HT-29 (cell line): ENCODE results near the gene SATB1. TPM values are rescaled to one million over a fixed set of nuclear protein-coding genes. Genes with fewer than 3 reads are reported as not detected.
"Not testable (repeated sequence)": the region's sequence is repeated elsewhere in the genome, so short reads cannot be mapped to it uniquely, and the experiment has no call there.

Source experiments
- DNase-seq: peaks from one replicate; pipeline ENCODE4 v3.0.0-alpha.2; 2015; ENCODE audit warnings: low spot score
- total RNA-seq: library from RNA; depleted of rRNA; stranded (reverse); fragments of >200 nt; shearing (Covaris generic); gene quantifications from 2 replicates; pipeline ENCODE4 v1.2.3, GENCODE V29; 2014; rRNA removed

The SATB1 gene
- total RNA-seq = 12.6 and 15.1 TPM in 2 replicates

DNA sequence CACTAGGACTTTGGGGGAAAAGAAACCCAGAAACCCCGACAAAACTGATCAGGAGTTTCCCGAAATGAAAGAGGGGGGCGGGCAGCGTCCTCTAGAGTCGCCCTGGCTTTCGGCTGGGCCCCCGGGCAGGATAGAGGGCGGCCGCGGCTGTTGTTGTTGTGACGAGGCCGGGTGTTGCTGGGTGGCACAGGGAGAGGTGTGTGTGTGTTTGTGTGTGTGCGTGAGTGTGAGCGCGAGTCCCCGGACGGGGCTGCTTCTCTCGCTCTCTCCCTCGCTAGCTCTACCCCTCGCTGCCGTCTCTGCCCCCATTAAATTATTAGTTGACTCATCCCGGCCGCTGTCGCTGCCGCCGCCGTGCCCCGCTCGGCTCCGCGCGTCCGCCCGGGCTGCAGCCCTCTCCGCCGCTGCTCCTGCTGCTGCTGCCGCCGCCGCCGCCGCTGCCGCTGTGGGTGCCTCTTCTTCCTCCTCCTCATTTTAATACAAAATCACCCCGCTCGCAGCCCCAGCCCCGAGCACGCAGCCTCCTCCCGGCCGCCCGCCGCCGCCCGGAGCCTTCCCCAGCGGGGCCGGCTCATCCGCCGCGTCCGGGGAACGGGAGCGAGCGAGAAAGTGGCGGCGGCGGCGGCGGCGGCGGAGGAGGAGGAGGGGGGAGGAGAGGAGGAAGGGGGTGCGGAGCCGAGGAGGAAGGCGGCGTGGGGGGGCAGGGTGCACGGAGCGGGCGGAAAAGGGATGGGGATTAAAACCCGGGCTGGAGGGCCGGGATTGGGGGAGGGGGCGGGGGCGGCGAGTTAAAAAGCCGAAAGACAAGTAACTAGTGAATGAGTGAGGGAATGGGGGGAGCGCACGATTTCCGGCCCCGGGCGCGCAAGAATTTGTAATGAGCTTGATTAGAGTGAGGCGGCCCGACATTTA lies at the start of gene SATB1:
SATB1 (minus strand) TSS at position 611 of the 912 bp plus-strand sequence. CDS start 4,372 bp downstream, outside the sequence.
- DNase-seq = peak; percentile 49

DNA sequence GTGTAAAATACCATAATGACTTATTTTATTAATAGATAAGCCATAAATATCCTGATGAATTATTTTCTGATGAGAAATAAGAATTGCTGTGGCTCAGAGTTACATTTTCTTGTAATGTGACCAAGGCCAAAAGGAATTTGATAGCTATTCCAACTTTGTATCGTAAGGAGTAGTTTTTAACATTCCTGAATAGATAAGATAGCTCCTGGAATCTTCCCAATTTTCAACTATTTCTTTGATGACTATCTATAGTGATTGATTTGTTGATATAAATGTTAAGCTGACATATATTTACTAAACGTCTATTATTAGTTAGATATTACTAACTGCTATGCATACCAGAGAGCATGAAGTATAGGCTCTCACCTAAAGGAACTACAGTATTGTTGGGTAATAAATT lies 49.1 kb upstream of the SATB1 start:
- DNase-seq = no peak

DNA sequence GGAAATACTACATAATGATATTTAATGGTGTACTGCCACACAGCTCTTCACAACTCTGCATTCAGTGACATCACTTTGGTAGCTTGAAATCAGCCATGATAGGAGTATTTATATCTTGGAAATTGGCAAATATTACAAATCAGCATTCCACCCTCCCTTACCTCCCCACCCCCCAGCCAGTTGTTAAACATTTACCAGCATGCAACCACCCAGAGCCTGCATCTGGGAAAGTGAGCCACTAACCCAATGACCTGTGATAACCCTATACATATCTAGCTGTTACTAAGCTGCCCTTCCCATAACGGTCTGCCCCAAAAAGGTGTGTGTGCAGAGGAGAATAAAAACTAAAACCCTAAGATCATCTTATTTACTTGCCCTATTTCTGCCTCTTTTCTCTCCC lies 44.6 kb upstream of the SATB1 start:
- no peak for DNase-seq

DNA sequence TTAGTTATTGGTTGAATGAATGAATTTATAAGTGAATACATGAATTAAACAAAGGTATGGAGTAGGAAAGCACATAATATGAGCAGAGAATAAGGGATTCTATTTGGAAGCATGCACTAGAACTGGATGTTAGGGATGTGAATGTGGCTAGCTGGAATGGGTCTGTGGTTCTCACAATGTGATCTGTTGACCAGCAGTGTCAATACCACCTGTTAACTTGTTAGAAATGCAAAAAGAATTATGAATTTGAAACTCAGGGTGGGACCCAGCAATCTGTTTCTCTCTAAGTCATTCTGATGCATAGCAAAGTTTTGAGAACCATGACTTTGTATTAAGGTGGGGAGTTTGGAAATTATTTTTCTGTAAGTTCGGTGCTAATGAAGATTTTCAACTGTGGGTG lies 41.0 kb upstream of the SATB1 start:
- no peak for DNase-seq

DNA sequence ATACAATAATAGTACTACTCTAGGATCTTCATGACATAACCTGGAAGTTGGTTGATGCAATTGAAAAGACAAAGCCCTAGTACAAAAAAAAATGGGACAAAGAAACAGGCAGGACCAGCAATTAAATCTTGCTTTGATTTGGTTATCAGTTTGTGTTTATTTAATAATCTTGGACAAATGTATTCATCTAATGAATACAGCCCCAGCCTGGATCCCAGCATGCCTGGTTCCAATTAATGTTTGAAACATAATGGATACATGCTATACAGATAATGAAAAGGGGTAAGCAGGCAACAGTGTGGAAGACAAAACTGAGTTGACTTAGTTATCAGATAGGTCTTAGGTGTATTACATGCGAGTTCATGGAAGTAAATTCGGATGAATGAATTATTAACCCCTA lies 29.6 kb upstream of the SATB1 start:
- no peak for DNase-seq

DNA sequence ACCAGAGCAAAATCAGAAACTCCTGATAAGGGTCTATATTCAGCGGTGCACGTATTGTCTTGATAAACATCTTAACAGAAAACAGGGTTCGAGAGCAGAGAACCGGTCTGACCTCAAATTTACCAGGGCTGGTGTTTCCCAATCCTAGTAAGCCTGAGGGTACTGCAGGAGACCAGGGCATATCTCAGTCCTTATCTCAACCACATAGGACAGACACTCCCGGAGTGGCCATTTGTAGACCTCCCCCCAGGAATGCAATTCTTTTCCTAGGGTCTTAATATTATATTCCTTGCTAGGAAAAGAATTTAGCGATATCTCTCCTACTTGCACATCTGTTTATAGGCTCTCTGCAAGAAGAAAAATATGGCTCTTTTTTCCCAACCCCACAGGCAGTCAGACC lies 24.5 kb upstream of the SATB1 start:
- not testable (repeated sequence) for DNase-seq

DNA sequence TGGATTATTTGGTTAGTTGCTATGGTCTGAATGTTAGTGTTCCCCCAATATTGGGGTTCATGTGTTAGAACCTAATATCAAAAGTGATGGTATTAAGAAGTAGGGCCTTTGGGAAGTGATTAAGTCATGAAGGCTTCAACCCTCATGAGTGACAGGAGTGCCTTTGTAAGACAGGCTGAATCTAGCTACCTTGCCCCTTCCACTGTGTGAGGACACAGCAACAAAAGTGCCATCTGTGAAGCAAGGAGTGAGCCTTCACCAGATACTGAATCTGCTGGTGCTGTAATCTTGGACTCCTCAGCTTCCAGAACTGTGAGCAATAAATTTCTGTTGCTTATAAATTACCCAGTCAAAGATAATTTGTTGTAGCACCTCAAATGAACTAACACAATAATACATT lies 22.6 kb upstream of the SATB1 start:
- DNase-seq = no peak

DNA sequence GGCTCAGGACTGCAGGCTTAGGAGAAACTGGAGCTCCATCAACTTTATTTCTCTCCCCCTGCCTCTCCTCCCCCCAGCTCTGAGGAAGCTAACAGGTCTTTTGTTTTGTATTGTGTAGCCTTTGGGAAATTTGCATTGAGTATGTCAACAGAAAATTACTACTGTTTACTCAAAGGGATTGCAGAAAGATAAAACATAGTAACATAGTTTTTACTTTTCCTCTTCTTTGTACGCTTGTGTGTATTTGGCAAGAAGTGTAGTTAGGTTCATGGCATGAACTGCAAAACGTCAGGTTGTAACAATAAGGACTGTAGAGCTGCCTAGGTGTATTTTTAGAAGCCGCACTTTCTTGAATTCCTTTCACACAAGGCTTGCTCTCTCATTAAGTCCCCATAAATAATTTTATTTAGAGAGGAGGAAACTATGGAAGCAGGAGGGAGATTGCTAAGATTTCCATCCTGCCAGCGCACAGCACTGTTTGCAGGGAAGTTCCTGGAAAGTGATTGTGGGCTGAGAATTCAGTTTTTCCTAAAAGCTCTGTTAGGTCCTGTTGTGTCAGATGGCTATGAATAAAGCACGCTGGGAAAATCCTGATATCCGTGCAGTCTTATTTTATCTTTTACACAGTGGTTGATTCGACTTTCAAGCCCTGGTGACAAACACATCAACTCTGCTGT lies 21.1 kb upstream of the SATB1 start:
- DNase-seq = no peak

DNA sequence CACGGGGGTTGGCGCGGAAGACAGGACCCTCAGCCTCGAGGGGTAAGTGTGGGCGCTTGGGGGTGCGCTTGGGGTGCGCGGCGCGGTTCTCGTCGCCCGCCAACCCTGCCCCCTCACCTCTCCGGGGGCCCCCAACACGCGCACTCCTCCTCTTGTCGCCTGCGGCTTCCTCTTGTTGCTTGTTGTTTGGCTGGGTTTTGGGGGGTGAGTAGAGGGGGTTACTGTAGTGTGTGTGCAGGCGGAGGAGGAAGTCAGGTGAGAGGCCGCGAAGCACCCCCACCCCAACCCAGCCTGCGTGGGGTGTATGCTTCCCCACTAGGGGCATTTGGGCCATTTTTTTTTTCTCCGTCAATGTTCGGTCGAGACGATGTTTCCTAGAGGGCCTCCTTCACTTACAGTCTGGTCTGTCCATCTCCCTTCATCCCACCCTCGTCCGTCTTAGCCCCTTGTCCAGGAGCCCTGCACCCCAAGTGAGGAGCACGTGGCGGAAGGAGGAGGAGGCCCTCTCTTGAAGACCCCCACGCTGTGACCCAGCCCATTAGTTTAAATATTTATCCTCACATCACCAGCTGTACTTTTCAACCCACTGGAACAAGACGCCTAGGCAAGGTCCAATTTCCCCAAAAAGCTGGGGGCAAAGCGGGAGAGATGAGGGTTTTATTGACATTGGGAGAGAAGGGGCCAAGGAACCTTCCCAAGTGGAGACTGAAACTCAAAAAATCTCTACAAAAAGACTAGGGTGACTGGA lies 20.4 kb upstream of the SATB1 start:
- DNase-seq = peak; percentile 19

DNA sequence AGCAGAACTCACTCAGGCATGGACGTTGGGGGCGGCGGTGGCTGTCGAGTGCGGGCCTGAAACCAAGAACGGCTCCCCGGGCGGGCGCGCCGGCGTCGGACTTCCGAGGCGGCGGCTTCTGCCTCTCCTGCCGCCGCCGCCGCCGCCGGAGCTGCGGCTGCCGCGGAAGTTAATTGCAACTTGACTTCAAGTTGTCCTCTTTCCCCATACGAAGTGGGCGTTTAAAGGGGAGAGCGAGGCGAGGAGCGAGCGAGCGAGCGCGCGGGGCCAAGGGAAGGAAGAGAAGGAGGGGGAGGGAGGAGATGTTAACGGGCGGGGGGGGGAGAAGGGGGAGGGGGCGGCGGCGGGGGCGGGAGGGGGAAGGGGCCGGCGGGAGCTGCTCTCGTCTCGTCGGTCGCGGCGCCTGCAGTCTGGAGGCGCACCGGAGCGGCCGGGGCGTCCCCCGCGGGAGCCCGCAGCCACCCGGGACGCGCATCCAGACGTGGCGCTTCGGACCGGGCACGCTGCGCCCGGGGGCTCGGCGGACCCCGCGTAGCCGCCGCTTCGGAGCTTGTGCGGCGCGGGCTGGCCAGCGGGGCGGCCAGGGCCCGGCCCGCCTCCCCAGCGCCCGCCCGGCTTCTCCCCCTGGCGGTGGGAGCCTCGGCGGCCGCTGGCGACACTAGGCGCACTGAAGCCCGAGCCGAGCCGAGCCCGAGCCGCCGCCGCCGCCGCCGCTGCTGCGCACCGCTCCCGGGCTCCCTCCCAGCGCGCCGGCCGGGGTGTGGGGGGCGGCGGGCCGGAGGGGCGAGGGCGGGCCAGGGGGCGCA lies 19.7 kb upstream of the SATB1 start:
- DNase-seq = peak; percentile 65

DNA sequence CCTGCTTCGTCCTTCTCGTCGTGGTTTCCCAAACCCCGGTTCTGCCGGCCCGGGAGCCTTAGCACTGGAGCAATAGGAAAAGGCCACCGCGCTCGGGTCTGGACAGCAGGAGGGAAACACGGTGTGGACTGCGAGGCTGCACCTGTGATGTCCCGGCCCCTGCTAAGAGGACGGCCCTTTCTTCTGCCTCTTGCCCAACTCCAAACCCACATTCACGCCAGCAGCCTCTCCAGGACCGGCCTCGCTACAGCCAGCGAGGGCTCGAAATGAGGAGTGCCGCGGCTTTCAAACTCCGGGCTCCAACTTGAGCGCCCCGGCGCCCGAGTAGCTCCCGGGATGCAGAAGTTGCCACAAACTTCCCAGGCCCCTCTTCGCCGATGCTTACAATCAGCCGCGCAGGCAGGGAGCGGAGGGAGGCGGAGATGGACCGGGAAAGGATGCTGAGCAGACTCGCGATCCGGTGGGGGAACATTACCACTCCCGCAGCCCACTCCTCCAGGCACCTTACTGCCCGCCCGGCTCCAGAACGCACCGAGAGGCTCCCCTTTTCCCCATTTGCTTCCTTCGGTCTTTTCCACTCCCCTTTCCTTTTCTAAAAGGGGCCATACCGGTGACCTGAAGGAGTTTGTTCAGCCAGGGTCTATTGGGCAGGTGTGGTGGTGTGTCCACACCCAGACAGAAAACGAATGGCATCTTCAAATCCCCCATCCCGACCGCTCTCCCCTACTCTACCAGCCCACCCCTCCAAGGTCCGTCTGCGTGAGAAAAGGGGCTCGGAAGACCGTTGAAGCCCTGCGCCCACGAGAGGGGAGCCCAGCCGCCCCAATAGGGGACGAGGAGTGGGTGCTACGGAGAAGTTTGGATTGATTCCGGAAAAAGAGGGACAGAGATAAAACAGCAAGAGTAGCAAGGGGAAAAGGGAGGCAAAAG lies 18.8 kb upstream of the SATB1 start:
- peak; percentile 29 for DNase-seq

DNA sequence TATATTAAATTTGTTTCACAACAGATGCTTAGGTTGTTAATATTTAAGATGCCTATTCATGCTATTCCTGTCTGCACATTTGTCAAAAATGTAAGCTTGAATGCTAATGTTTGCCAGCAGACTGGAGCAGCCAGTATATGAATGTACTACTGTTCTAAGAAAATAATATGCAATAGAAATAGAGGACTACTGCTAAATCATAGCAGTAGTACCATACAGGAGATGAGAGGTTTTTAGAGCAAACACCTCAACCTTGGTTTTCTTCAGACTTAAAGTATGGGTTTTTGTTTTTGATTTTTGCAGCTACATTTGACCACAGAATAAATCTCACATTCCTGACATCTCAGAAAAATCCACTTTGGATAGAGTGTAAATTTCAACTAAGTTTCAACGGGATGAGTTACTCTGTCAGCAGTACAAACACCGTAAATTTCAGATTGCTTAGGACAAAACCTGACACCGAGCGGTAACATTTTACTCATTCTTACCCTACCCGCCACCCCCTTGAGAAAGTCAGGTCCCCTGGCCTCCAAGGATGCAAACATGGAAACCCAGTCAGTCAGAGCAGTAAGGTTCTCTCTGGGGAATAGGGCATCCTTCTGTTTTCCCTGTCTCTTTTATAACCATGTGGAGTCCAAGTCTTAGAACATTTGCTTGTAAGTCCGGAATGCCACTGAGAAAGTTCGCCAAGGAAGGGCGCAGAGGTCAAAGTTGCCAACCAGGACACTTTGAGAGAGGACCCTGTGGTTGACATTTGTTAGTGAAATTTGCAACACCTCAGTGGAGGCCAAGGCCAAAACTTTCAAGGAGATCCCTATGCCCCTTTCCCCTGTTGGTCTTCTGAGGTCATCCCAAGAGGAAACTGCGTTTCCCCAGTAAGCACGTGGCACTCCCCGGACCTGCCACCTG lies 17.9 kb upstream of the SATB1 start:
- peak; percentile 22 for DNase-seq

DNA sequence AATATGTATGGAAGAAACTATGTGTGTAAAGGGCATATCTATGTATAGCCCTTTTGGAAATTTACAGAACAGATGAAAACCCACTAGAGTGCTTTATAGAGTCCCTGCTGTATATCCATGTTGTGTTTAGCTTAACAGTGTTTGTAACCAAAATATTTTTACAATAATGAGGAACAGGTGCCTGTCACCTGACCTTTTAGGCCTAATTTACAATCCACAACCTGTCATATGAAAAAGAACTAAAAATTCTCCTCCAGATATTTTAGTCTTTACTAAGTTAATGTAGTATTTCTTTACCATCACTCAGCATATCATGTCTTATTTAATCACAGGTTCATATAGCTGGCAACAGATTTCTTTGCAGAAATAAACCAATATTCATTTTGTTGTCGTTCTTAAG lies 16.4 kb upstream of the SATB1 start:
- DNase-seq = no peak

DNA sequence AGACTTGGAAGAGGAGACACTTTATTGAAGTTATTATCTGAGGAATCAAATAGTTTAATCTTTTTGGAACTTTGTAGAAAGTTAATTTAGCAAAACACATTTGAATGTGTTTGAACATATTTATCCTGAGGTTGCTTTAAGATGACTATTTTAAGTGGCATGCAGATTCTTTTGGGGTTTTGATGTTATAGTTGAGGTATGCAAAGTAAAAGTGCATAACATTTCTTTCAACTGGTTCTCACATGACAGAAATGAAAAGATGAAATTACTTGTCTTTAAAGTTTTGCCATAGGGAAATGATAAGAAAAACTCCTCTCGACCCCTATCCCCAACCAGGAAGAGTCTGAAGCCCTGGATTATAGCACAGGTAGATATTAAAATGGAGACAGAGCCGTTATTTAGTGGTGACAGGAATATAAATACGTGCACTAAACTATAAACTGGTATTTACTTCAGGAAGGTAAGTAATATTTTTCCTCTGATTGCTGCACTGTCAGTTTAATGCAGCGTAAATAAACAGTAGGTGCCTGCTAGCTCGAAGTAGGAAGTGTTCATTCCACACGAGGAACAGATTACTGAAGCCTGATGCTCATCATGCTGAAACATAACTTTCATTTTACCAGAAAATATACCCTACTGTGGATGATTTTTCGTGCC lies 15.1 kb upstream of the SATB1 start:
- no peak for DNase-seq

DNA sequence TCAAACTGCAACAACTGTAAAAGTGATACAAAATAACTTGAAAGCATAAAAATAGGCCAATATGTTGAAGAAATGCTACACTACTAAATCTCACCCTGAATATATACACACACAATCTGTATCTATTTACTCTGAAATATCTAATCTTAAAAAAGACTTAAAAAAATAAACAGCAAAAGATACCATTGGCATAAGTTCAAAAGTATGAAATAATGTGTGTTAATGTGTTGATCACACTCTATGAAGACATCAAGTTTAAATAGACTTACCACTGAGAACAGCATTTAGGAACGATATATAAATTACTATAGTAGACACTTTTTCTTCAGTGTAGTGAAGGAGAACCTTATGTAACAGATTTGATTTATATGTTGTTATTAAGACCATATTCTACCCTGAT lies 14.1 kb upstream of the SATB1 start:
- no peak for DNase-seq

DNA sequence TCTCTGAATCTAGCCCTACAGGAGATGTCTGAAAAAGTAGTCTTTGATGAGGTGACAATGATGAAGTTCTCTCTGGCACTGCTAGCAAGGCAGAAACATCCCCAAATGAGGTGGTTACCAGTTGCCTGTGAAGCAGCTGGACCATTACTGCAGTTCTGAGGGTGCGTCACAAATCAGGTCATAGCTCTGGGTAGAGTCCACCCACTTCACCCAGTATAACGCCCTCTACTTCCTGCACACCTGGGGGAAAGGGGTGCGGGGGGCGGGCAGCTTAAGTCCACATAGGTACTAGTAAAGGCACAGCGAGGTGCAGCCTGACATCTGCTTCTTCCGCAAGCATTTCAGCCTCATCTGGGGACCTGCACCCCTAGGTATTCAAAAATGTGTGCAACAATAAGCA lies 13.4 kb upstream of the SATB1 start:
- no peak for DNase-seq

DNA sequence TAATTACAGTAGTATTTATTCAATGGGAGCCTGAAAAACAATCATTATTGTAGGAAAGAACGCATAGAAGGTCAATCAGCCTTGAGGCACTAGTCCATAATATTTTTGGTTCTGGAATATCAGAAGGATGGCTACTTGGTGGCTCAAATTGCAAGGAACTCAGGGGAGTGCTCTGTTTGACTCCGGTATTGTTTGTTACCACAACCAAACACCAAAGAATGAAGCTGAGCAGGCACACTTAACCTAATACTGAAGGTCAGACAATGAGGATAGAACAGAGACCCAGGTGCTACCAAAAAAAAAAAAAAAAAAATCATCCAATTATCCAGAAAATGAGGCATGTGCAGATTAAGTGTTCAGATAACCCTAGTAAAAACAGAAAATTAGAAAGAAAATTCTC lies 11.1 kb upstream of the SATB1 start:
- no peak for DNase-seq

DNA sequence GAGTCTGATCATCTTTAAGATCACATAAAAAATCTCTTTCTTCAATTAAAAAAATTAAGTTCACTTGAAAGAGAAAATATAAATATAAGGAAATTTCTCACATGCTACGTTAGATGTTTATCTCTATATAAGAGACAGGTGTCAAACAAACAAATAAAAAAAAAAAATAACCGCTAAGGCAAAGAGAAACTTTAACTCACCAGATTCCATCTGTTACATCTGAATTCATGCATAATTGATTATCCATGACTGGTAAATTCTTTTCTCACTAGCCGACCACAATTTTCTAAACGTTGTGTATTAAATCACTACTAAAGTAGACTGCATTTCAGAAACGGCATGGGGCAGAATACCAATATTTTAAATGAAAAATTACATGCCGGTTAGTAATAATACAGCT lies 9.6 kb upstream of the SATB1 start:
- DNase-seq = no peak

DNA sequence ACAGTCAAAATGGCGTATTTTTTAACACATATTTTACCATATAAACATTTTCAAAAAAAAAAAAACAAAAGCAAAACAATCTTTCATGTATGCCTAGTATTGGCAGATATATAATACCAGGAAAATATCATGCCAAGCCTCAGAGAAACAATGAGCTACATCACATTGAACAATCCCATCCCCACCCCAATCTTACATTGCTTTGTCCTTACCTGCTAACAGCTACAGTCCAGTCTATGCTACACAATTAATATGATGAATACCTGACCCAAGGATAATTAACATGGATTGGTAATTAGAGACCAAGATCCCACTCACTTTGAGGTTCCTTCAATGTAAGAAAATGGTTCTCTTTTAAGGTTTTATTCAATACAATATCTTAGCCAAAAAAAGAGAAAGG lies 7.6 kb upstream of the SATB1 start:
- no peak for DNase-seq
